PFSK-1 (cell line): Measurements from ENCODE around the gene TBC1D9B.

Experiments
- POLR2AphosphoS5 ChIP-seq: IDR thresholded peaks from 2 replicates; pipeline ENCODE4 v1.6.1; 2012; ENCODE audit warnings: low read depth, mild to moderate bottlenecking, control low read depth, low read length, moderate library complexity
- SIN3A ChIP-seq: IDR thresholded peaks from 2 replicates; pipeline ENCODE4 v1.6.1; 2012; ENCODE audit warnings: mild to moderate bottlenecking, low read length, moderate library complexity, borderline replicate concordance; ENCODE audit not compliant: insufficient read depth
- TAF1 ChIP-seq: IDR thresholded peaks from 2 replicates; pipeline ENCODE4 v1.6.1; 2012; ENCODE audit warnings: low read length, control low read depth, borderline replicate concordance; ENCODE audit not compliant: insufficient read depth

GRCh38 chr5:179817470-179817840, 90.2 kb downstream of the TBC1D9B start:
- no peak for TF ChIP-seq POLR2AphosphoS5
- TF ChIP-seq TAF1: no peak
- TF ChIP-seq SIN3A: no peak
